ENCODE measurements around the gene RADIL.

- TF ChIP-seq CTCF (IDR thresholded peaks at IDR 0.05; ENCODE audit: low read depth, low read length), result no peak
- TF ChIP-seq EZH2phosphoT487 (IDR thresholded peaks at IDR 0.05; ENCODE audit: low read depth), result no peak
Observed at GRCh38 chr7:4885317-4885807, 1.8 kb upstream of the RADIL start.

Data from OCI-LY3 (cell line).